ENCODE measurements around the gene TADA2B. TPM values are rescaled to one million over a fixed set of nuclear protein-coding genes. Genes with fewer than 3 reads are reported as not detected.

Gene TADA2B
- total RNA-seq, 4 donors from 2014 or later = 55.4 to 70.2 (median 56.4) TPM

DNA sequence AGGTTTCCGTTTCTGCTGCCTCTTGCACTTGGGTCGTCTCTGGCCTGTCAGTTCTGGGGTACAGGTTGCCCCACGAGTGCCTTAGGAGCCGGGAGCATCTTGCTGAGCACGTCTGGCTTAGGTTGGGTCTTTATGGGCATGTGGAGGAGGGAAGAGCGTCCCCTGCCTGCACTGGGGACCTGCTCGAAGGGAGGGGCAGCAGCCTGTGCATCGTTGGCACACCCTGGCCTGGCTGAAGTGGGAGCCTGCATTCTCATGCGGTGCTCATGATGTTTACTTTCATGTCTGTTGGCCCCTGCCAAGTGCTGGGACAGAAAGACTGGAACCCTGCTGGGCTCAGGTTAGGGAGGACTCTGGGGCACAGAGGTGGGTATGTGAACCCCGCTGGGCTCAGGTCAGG, 23.8 kb upstream of the TADA2B start:
- peaks cover 0 to 23% of the 10 kb centered on the region in 2 donors for H3K36me3 ChIP-seq
- no peak overlapping the region for H3K27ac ChIP-seq
- H3K9me3 ChIP-seq = no peaks in the 10 kb centered on the region
- intact Hi-C loops (cut with DNase I; ENCODE audit: low total_unique reads) = no loop called here
- no peak overlapping the region for H3K4me3 ChIP-seq
- H3K4me1 ChIP-seq = no peaks in the 10 kb centered on the region
- in situ Hi-C loops (cut with MboI; ENCODE audit: low sequenced_read_pairs in 4 of 4) = no loop called here
- no peaks in the 10 kb centered on the region for H3K27me3 ChIP-seq
- DNase-seq (no peak), ATAC-seq (no peak)
- TF ChIP-seq CTCF (IDR thresholded peaks at IDR 0.05 in 4 of 5, conservative IDR thresholded peaks at IDR 0.05 in 1 of 5) = no peak

DNA sequence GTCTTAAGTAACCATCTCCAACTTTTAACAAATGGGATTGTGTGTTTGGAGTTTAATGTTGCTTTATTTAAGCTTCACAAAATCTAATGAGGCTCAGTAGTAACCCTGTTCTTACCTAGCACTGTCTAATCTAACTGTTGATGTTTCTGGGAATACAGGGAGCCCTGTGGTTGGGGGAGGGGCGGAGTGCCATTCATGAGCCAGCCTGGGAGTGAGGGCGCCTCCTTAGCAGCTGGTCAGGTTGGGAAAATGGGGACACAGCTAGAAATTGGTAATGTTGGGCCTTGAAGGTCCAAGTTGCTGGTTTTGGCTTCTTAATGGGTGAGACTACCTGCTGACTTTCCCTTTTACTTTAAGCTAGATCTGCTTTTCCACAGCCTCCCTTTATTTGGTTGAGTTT, 22.9 kb upstream of the TADA2B start:
- H3K36me3 ChIP-seq = peaks cover 0 to 21% of the 10 kb centered on the region in 2 donors
- no peak overlapping the region for H3K27ac ChIP-seq
- in situ Hi-C loops (cut with MboI; ENCODE audit: low sequenced_read_pairs in 4 of 4) = no loop called here
- TF ChIP-seq CTCF (IDR thresholded peaks at IDR 0.05 in 4 of 5, conservative IDR thresholded peaks at IDR 0.05 in 1 of 5) (no peak), POLR2A (IDR thresholded peaks at IDR 0.05) (no peak)
- no peaks in the 10 kb centered on the region for H3K9me3 ChIP-seq
- no peak for ATAC-seq
- no peaks in the 10 kb centered on the region for H3K27me3 ChIP-seq
- no peaks in the 10 kb centered on the region for H3K4me1 ChIP-seq
- DNase-seq = no peak
- intact Hi-C loops (cut with DNase I; ENCODE audit: low total_unique reads) = no loop called here
- no peak overlapping the region for H3K4me3 ChIP-seq

DNA sequence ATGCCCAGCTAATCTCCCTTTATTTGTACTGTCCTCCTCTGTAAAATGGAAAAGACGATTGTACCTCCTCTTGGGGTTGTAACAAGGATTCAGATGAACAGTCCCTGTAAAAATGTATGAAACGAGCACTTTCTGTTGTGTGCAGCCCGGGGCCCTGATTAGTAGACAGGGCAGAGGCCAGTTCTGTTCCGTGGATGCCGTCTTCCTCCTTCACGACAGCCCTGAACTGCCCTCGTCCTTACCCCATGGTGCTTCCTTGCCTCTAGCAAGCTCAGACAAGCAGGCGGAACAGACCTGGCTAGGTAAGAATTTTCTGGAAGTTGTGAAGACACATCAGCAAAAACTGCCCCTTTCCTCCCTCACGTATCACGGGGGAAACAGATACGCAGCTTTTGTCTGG, 22.3 kb upstream of the TADA2B start:
- DNase-seq (no peak), ATAC-seq (no peak)
- Histone ChIP-seq H3K27ac (no peak overlapping the region), H3K36me3 (peaks cover 0 to 21% of the 10 kb centered on the region in 2 donors), H3K4me3 (no peak overlapping the region), H3K4me1 (no peaks in the 10 kb centered on the region), H3K27me3 (no peaks in the 10 kb centered on the region), H3K9me3 (no peaks in the 10 kb centered on the region)
- intact Hi-C loops (cut with DNase I; ENCODE audit: low total_unique reads) = no loop called here
- in situ Hi-C loops (cut with MboI; ENCODE audit: low sequenced_read_pairs in 4 of 4) = no loop called here
- TF ChIP-seq POLR2A (IDR thresholded peaks at IDR 0.05) = no peak
- no peak for TF ChIP-seq CTCF (IDR thresholded peaks at IDR 0.05 in 4 of 5, conservative IDR thresholded peaks at IDR 0.05 in 1 of 5)

DNA sequence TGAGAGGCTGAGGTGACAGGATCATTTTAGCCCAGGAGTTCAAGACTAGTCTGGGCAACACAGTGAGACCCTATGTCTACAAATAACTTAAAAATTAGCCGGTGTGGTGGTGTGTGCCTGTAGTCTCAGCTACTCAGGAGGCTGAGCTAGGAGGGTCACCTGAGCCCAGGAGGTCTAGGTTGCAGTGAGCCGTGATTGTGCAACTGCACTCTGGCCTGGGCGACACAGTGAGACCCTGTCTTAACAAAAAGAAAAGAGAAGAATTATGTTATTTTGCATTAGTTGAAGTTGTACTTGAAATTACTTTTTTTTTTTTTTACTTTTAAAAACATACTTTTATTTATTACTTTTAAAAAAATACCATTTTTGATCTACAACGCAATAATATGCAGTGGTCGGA, 21.8 kb upstream of the TADA2B start:
- intact Hi-C loops (cut with DNase I; ENCODE audit: low total_unique reads) = no loop called here
- Histone ChIP-seq H3K27me3 (no peaks in the 10 kb centered on the region), H3K36me3 (peaks cover 0 to 19% of the 10 kb centered on the region in 2 donors), H3K27ac (no peak overlapping the region), H3K4me1 (no peaks in the 10 kb centered on the region), H3K9me3 (no peaks in the 10 kb centered on the region), H3K4me3 (no peak overlapping the region)
- no peak for TF ChIP-seq POLR2A (IDR thresholded peaks at IDR 0.05)
- TF ChIP-seq CTCF (IDR thresholded peaks at IDR 0.05 in 4 of 5, conservative IDR thresholded peaks at IDR 0.05 in 1 of 5) = no peak
- DNase-seq (no peak), ATAC-seq (no peak)
- in situ Hi-C loops (cut with MboI; ENCODE audit: low sequenced_read_pairs in 4 of 4) = no loop called here

- in situ Hi-C loops (cut with MboI; ENCODE audit: low sequenced_read_pairs in 4 of 4) = no loop called here
- intact Hi-C loops (cut with DNase I; ENCODE audit: low total_unique reads) = no loop called here
- H3K4me3 ChIP-seq = no peak overlapping the region
- H3K9me3 ChIP-seq = no peaks in the 10 kb centered on the region
- ATAC-seq (peak in 1 of 2 donors; percentile 60), DNase-seq (no peak)
- no peaks in the 10 kb centered on the region for H3K27me3 ChIP-seq
- no peaks in the 10 kb centered on the region for H3K4me1 ChIP-seq
- no peak overlapping the region for H3K27ac ChIP-seq
- H3K36me3 ChIP-seq = peaks cover 0 to 20% of the 10 kb centered on the region in 2 donors
- TF ChIP-seq POLR2A (IDR thresholded peaks at IDR 0.05) (no peak), CTCF (IDR thresholded peaks at IDR 0.05 in 4 of 5, conservative IDR thresholded peaks at IDR 0.05 in 1 of 5) (no peak)
Measured at GRCh38 chr4:7021930-7022664, 21.1 kb upstream of the TADA2B start.

All from gastrocnemius medialis (tissue), 4 donors.